Activated CD4-positive, alpha-beta T cell treated with anti-CD3 and anti-CD28 coated beads for 4 hours (primary cell): Measurements from ENCODE around the gene TMPRSS4.

Source experiments
- DNase-seq, 2 donors: peaks; one replicate each; pipeline ENCODE4 v3.0.0-alpha.2; 2020

TMPRSS4 gene

GRCh38 chr11:118157186-118157895 is 80.5 kb downstream of the TMPRSS4 start:
- no peak for DNase-seq

- DNase-seq = no peak
These were observed 84.9 kb downstream of the TMPRSS4 start for GRCh38 chr11:118161786-118162185.

- DNase-seq = no peak
These were observed 86.0 kb downstream of the TMPRSS4 start for GRCh38 chr11:118162846-118163245.

- no peak for DNase-seq
These were observed 86.6 kb downstream of the TMPRSS4 start for GRCh38 chr11:118163494-118163893.

GRCh38 chr11:118164885-118165284 is 88.0 kb downstream of the TMPRSS4 start:
- DNase-seq = no peak

GRCh38 chr11:118166641-118167040 is 89.8 kb downstream of the TMPRSS4 start:
- no peak for DNase-seq

- no peak for DNase-seq
These were observed 90.4 kb downstream of the TMPRSS4 start for GRCh38 chr11:118167253-118167652.

GRCh38 chr11:118167906-118168305 is 91.0 kb downstream of the TMPRSS4 start:
- DNase-seq = no peak

GRCh38 chr11:118168316-118168715 is 91.4 kb downstream of the TMPRSS4 start:
- no peak for DNase-seq

- no peak for DNase-seq
These were observed 91.9 kb downstream of the TMPRSS4 start for GRCh38 chr11:118168751-118169150.

- no peak for DNase-seq
These were observed 92.6 kb downstream of the TMPRSS4 start for GRCh38 chr11:118169300-118170140.

GRCh38 chr11:118170231-118170630 is 93.4 kb downstream of the TMPRSS4 start:
- no peak for DNase-seq

GRCh38 chr11:118170882-118171268 is 94.0 kb downstream of the TMPRSS4 start:
- no peak for DNase-seq
